ENCODE results near the gene GALNTL6.

The GALNTL6 gene

DNA sequence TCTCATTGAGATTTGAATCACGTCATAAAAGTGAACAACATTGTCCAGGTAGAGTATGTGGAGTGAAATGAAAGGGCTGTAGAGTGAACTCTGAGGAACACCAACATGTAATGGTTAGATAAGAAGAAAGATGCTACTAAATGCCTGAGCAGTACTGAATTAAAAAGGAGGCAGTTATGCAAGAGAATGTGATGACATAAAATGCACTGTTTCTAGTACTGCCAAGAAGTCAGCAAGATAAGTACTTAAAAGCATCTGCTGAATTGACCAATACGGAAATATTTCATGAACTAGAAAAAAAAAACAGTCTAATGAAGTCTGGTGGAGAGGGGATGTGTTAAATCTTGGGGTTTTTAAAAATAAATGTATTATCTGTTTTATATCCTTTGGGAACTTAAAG lies 771.6 kb downstream of the GALNTL6 start:
- no peak for DNase-seq

DNA sequence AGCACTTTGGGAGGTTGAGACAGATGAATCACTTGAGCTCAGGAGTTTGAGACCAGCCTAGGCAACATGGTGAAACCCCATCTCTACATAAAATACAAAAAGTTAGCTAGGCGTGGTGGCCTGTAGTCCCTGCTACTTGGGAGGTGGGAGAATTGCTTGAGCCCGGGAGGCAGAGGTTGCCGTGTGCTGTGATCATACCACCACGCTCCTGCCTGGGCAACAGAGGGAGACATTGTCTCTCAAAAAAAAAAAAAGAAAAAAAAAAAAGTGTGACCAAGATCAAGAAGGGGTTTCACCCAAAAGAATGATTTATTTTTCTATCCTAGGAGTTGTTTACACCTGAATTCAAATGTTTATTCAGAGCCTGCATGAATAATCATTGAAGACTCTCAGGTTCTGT lies 783.0 kb downstream of the GALNTL6 start:
- DNase-seq = no peak

DNA sequence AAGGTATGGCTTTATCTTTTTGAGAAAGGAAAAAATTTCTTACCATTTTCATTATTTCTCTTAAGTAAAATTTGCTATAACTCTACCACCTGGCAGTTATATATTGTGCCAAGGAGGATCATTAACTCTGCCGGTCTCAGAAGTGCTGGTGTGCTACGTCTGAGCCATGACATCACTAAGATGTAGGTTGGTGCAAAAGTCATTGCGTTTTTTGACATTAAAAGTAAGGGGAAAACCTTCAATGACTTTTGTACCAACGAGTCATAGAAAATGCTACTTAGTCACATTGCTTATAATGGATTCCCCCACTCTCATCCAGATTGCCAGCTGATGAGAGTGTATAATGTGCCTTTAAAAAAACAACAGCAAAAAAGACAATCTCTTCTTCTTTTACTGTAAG lies 786.4 kb downstream of the GALNTL6 start:
- DNase-seq = no peak

DNA sequence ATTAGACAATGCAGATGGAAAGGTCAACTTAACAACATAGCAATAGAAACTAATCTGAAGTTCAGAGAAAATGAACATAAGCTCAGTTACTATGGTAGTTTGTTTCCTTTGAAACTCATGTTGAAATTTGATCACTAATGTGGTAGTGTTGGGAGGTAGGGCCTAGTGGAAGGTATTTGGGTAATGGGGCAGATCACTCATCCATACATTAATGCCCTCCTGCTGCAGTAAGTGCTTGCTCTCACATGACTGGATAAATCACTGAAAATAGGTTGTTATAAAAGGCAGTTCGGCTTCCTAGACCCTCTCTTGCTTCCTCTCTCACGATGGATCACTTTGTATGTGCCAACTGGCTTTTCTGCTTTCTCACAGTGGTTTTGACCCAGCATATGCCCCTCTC lies 788.0 kb downstream of the GALNTL6 start:
- DNase-seq = no peak

DNA sequence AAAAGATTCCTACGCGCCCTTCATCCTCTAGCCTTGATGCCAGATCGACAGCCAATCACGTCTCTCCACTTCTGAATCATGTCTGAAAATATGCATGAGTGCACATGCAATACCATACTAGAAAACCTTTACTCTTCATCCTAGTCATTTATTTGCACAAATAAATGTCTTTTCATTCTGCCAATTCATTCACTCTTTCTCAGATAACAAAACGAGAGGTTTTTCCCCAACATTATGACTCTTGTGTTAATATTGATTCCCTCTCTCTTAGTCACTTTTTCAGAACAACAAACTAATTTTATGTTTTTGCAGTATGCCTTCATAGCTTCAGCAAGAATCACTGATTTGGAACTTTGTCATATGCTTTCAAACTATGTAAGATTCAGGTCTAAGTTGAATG lies 806.0 kb downstream of the GALNTL6 start:
- no peak for DNase-seq

DNA sequence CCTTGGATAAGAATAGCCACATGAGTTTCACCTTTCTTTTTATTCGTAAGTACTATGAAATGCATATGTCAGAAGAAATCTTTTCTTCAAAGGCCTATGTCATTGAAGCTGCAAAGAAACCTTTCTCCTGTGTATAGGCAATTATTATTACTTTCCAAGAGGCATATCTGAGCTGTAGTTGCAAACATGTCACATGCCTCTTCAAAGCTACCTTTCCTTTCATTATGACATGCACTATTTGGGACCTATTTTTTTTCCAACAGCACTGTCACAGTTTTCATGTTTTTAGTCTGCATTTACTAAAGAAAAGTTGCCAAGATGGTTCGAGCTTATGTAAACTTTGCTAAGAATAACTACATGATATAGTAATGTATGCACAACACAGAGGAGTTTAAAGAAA lies 806.6 kb downstream of the GALNTL6 start:
- no peak for DNase-seq

DNA sequence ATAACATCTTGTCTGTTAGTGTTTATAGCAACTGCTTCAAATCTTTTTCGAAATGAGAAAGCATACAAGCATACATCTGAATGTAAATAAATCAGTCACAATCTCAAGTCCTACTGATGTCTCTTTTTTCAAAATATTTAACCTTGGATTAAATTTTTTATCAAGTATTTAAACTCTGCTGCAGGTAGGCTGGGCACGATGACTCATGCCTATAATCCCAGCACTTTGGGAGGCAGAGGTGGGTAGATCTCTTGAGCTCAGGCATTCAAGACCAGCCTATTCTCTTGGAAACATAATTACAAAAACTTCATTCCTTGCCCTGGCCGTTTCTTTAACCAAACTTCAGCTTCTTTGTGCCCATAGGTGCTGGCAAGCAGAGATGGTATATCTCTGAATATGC lies 815.1 kb downstream of the GALNTL6 start:
- no peak for DNase-seq

DNA sequence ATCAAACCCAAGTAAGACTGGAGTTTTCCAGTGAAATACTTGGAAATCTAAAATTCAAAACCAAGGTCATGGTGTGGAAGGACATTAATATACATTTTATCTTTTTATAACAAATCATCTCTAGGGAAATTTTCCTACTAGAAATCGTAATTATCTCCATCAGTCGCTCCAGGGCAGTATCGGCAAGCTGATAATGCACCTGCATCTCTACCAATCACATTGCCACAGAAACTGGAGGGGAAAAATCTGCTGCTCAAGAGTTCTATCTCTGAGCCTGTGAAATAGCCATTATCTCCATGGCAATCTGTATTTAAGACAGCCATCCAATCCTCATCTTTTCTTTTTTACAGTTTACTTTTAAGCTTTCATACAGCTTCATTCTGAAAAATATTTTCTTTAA lies 817.1 kb downstream of the GALNTL6 start:
- DNase-seq = no peak

DNA sequence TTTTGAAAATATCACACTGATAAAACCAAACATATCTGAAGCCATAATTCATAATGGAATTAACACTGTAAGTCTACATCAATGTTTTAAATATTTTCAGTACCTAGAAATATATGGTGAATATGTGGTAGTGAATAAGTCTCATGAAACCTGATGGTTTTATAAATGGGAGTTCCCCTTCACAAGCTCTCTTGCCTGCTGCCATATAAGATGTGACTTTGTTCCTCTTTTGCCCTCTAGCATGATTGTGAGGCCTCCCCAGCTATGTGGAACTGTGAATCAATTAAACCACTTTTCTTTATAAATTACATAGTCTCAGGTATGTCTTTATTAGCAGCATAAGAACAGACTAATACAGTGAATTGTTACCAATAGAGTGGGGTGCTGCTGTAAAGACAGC lies 818.6 kb downstream of the GALNTL6 start:
- DNase-seq = no peak

DNA sequence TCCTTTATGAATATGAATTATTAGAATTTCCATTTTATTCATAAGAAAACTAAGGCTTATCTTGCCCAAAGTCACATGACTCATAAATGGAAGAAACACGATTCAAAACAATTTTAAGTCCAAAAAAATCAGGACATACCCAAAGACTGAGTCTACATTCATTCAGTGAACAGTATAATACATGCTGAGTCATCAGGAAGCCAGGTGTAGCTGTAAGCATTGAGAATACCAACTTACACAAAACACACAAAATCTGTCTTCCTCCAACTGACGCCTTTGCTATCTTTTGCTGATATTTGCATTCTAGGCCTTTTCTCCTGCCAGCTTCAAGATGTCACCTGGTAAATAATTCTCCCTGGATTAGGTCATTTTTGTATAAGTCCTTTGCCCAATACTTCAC lies 835.3 kb downstream of the GALNTL6 start:
- DNase-seq = no peak

DNA sequence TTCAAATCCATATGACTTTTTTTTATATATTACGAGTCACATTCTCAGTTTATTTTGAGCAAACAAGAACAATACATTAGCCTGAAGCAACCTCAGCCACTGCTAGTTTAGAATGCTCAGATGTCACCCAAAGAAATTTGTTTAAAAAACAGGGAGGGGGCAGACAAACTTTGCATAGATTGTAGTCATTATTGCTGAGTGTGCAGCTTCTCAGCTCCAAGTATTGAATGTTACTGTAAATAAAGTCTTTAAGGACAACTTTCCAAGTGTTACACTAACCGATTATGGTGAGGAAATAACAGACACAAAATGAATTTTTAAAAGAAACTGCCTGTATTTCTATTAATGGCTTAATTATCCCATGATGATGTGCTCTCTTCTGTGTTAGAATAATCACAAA lies 835.9 kb downstream of the GALNTL6 start:
- no peak for DNase-seq

DNA sequence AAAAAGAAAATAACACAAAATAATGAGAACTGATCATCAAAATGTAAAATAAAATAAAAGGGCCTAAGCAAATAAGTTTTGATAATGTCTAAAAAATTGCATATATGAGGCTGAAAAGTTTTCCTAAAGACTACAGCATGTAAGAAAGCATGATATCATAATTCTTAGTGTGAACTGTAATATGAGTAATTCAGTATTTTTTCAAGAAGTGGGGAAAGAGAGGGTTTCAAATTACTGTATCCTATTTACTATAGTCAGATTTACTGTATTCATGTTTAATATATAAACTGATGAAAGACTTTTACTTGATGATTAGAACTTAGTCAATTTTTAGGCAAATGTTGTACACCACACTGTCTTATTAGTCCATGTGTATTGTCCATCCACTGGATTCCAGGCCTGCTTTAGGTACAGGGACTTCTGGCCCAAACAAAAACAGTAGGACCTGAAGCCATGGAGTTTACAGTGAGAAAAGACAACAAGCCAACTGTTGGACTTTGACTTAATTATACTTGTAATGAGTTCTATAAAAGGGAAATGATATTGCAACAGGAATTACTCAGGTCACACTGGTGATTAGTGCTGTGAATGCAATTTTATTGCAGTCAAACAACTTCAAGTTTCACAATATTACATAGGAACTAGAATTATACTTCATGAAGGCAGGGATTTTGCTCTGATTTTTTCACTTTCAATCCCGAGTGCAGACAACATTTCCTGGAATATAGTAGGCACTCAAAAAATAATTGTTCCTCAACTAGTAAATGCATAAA lies 837.7 kb downstream of the GALNTL6 start:
- no peak for DNase-seq

DNA sequence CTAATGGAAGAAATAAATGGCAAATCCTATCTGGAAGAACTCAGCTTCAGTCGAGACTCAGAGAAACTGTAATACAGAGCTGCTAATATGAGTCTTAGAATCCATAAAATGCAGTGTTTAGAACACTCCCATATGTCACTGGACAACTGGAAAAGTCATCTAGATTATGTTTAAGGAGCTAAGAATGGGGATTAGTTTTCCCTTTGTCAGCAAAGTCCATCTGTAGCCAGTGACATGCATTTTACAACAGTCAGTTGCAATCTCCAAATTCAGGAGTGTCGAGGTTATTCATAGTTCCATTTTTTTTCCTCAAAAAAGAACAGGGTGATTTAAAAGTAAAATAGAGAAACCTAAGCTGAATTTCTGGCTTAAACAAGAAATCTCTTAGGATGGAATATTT lies 838.8 kb downstream of the GALNTL6 start:
- DNase-seq = no peak

DNA sequence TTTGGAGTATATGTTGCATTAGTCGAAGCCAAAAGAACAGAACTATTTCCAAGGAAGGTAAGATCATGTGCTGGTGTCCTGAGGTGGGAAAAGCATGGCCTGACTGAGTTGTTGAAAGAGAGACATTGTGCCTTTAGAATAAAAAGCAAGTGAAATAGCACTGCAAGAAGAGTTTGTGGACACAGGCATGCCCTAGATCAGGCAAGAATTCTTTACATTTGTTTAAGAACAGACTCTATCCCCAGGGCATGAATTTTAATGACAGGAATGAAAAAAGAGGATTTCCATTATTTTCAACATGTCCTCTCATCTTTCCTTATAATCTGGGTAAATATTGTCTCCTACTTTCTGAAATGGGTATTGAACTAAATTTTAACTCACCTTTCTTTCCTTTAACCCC lies 839.2 kb downstream of the GALNTL6 start:
- DNase-seq = no peak

DNA sequence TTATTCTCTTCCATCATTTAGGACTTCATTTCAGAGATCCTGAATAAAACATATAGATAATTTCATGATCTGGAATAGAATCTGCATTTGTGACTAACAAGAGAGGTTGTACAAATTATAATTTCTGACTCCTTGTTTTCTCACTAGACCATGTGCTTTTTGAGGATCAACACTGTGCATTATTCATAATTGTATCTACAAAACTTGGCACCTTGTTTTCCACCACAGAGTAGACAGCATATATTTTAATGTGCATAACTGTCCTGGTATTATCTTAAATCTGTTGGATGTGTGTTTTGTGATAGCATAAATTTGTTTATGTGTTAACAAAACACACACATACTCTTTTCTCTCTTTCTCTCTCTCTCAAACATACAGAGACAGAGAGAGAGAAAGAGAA lies 840.5 kb downstream of the GALNTL6 start:
- no peak for DNase-seq

DNA sequence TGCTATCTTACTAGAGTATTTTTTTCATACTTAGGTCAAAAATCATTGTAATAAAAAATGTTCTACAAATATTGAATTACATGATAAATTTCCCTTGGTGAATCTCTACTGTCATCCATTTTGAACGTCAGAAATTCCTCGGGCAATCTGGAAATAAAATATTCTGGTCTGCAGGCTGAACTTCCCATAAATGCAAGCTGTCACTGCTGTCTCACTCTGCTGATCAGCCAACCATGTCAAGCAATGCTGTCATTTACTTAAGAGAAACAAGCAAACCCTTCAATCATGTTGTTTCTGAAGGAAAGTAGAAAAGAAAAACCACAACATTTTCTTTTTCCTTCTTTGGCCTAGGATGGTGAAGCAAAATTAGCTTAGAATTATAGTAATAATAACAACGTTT lies 841.3 kb downstream of the GALNTL6 start:
- no peak for DNase-seq

DNA sequence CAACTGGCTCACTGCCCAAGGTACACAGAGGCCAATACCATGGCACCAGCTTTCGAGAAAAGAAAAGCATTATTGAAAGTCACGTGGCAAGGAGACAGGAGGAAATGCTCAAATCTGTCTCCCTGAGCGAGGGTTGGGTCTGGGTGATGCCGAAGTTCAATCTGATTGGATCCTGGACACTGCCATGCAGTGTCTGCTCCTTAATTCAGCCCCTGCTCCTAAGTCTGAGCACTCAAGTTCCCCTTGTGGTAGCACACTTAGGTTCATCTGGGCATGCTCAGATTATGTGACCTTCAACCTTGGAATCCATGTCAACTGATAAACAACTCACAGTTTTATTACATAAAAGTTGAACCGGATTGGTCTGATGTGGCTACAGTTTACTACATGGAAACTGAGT lies 842.9 kb downstream of the GALNTL6 start:
- DNase-seq = no peak

DNA sequence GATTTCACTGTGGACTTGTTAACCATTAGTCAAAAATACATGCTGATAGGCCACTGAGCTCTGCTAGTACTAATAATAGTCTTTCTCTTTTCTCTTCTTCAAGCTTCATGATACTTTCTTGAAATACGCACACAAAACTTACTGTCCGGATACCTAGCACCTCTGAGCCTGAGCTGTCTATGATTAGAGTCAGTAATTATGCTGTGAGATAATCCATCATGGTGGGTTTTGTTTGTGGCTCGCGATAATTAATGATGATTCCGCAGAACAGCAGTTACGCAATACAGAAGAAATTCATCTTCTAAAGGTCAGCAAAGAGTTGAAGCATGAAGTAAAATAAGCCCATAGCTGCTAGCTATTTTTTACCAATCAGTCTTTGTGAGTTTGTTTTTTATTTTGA lies 843.9 kb downstream of the GALNTL6 start:
- DNase-seq = no peak

DNA sequence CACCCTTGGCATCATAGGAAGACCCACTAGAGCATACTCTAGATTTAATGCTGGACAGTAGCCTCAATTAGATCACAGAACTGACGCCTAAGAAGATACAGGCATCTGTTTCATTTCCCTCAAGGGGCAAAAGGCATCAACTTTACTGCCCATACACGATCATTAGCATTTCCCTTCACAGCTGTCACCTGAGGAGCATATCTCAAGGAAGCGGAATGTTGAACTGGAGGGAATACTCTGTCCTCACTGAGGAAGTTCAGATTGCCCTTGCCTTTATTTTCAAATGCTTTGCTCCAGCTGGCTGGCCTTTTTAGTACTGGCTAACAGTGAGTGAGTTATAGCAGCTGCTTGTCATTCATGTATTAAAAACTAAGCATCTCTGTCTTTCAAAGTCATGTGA lies 847.0 kb downstream of the GALNTL6 start:
- no peak for DNase-seq

DNA sequence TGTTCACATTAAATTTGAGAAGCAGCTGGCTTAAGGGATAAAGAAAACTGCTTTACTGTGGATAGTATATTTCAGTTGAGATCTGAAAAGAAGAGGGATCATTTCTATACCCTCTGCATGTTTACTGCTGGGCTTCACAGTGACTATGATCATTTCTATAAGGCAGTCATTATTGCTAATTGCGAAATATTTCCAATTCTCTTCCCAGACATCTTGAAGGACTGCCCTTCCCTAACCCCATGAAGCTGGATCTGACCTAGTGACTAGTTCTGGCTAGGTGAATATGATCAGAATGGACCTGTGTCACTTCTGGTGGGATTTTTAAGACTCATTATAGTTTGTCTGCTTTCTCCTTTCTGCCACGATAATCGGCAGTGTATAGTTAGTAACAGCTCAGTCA lies 848.9 kb downstream of the GALNTL6 start:
- no peak for DNase-seq

DNA sequence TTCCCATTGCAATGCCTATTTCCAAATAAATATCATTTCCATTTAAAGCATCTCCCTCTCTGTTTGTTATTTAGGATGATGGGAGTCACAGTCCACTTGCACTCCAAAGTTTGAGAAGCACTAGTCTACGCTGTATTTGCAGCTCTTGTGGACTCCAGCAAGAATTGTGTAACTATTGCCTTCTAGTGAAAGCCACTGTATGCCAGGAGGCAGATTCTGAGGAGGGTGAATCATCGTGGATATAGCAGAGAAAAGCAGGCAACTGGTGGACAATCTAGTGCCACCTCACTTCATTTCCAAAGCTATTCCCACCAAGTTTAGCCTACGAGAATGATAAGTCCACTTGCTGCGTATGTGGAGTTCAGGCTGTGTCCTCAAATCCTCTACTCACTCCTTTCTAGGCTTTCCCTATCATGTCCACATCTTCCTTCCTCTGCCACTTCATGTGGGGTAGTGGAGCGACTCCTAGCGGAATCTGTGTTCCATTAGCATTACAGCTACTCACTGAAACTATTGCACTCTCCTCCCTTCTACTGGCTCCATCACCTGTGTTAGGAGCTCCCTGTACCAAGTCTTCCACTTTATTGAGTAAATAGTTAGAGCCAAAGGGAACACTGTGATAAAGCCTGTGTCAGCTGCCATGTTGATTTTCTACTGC lies 853.6 kb downstream of the GALNTL6 start:
- DNase-seq = no peak

DNA sequence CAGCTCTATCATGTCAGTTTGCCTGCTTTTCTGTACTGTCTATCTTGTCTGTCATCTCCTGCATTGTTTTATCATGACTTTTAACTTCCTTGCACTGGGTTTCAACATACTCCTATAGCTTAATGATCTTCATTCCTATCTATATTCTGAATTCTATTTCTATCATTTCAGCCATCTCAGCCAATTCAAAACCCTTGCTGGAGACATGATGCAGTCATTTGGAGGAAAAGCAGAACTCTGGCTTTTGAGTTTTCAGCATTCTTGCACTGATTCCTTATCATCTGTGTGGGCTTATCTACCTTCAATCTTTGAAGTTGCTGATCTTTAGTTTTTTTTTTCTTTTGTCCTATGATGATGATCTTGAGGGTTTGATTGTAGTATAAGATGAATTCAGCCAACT lies 861.6 kb downstream of the GALNTL6 start:
- DNase-seq = no peak

DNA sequence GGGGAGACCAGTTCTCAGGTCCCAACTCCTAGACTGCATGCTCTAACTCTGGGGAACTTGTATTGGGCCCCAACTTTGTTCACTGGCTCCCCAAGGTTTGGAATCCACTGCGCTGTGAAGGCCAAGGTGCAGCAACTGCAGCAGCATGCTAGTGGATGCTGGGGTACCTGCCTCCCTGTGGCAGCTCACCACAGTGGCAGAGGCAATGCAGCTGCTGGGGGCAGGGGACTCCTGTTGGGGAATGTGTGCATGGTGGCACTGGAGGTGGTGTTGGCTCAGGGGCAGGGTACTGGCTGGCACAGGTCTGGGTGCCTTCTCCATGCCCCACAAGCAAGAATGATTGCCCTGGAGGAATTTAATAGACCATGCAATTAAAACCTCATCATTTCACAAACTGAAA lies 862.0 kb downstream of the GALNTL6 start:
- DNase-seq = no peak

DNA sequence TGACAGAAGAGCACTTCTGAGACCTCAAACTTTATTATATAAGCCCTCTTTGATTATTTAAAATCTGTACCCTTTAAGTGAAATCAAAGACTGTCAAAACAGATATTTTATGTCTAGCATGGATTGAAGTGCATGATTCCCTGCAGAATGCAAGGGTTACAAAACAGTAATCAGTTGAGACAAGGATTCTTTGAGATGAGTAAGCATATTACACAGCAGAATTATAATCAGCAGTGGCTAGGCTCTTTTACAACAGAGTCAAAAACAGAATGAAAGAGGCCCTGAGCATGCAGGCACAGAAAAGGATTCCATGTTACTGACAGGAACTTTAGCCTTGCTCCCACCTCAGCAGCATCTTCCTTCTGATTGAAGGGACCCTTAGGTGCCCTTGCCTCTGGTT lies 867.5 kb downstream of the GALNTL6 start:
- DNase-seq = no peak

DNA sequence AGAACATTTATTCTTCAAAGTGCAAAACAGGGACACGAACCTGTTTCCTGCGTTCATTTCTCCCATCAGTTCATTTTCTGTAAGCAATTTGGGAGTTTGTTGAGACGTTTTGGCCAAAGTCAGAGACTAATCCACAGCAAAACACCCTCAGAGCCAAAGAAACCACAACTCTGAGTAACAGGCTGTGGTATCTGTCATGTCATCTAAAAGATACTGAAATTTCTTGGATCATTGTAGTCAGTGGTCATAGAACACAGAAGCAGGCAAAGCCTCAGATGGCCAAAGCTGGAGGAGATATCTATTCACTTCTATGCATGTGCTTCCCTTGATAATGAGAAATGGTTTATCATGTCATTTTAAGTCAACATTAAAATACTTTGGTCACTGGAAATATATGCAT lies 869.8 kb downstream of the GALNTL6 start:
- no peak for DNase-seq

Measured in T-helper 9 cell (primary cell).